ENCODE results near the gene TMEM52B. TPM values are rescaled to one million over a fixed set of nuclear protein-coding genes. Genes with fewer than 3 reads are reported as not detected.
A peak's percentile ranks its signal among the peaks of the same experiment; 100 is the strongest.

Gene TMEM52B
- total and polyA plus RNA-seq, 7 experiments from 2014 or later: 0.47 TPM; not detected in 6

DNA sequence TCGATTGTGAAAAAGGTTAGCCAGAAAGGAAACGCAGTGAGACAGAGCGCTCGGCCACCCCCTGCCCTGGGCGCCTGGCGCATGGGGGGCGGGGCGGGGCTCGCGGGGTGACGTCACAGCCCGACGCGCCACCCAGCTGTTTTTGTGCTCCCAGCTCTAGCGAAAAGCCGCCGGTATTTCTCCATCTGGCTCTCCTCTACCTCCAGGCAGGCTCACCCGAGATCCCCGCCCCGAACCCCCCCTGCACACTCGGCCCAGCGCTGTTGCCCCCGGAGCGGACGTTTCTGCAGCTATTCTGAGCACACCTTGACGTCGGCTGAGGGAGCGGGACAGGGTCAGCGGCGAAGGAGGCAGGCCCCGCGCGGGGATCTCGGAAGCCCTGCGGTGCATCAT is 33.9 kb downstream of the TMEM52B start, which contains the start of gene GABARAPL1:
Gene GABARAPL1, plus strand, starts transcription at position 139 of the 393 bp plus-strand sequence. Its CDS starts 253 bp downstream, at position 392.
- ATAC-seq: peak; percentile 80
- peak; percentile 71 to 85 (median 81) for DNase-seq
- POLR2A ChIA-PET: interaction anchor here (0.5 to 2.8 kb wide), 8 partner anchors 152 to 959 kb away, joined by 3 to 13 read pairs (median 4); partner anchors contain the start of genes CD69, CLEC2B, MAGOHB and SMIM10L1
- Mint-ChIP-seq H3K4me3 (peak within 1 kb of the TSS; percentile 94 to 98 (median 96)), H3K36me3 (no peaks in the 10 kb centered on the region), H3K27ac (peak within 1 kb of the TSS; percentile 91 to 99 (median 96)), H3K4me1 (peaks cover 14 to 31% (median 25%) of the 10 kb centered on the region in 7 donors), H3K27me3 (peaks cover 0 to 35% (median 0%) of the 10 kb centered on the region in 5 donors), H3K9me3 (peaks cover 0 to 4% (median 0%) of the 10 kb centered on the region in 11 donors)
- intact Hi-C loops (cut with micrococcal nuclease): loop anchor here (1.0 to 10.0 kb wide), 18 partner anchors 22 to 1970 kb away; partner anchors contain the start of genes CLEC2B (in 2 of the 2), MAGOHB (in 2 of the 2), SMIM10L1 (in 2 of the 2) and BCL2L14 (in 1 of the 2)
- CTCF ChIA-PET: no interaction called here
- peak within 1 kb of the TSS; percentile 91 for H3K4me3 ChIP-seq (ENCODE audit: low read length)
- H3K27ac ChIP-seq (ENCODE audit: low read depth, low read length): peak within 1 kb of the TSS; percentile 84
- no peaks in the 10 kb centered on the region for H3K9me3 ChIP-seq (ENCODE audit: control insufficient read depth in 2 of 3, low read length in 3 of 3)
- peaks cover 12 to 22% of the 10 kb centered on the region in 2 donors for H3K4me1 ChIP-seq (ENCODE audit: control insufficient read depth in 2 of 2, insufficient read depth in 2 of 2, low read length in 2 of 2)
- peaks cover 0 to 5% (median 0%) of the 10 kb centered on the region in 3 experiments for H3K36me3 ChIP-seq (ENCODE audit: control insufficient read depth in 2 of 3, insufficient read depth in 3 of 3, low read length in 3 of 3)
- no peaks in the 10 kb centered on the region for H3K27me3 ChIP-seq (ENCODE audit: control insufficient read depth in 2 of 2, insufficient read depth in 2 of 2, low read length in 2 of 2)

GRCh38 chr12:10213168-10214135 is 34.6 kb downstream of the TMEM52B start:
- peak; percentile 53 to 78 (median 63) for DNase-seq
- H3K36me3 Mint-ChIP-seq: no peaks in the 10 kb centered on the region
- Histone ChIP-seq H3K4me1 (ENCODE audit: control insufficient read depth in 2 of 2, insufficient read depth in 2 of 2, low read length in 2 of 2) (peaks cover 12 to 22% of the 10 kb centered on the region in 2 donors), H3K9me3 (ENCODE audit: control insufficient read depth in 2 of 3, low read length in 3 of 3) (no peaks in the 10 kb centered on the region), H3K27ac (ENCODE audit: low read depth, low read length) (peak overlapping the region; percentile 84), H3K27me3 (ENCODE audit: control insufficient read depth in 2 of 2, insufficient read depth in 2 of 2, low read length in 2 of 2) (no peaks in the 10 kb centered on the region), H3K4me3 (ENCODE audit: low read length) (peak overlapping the region; percentile 91), H3K36me3 (ENCODE audit: control insufficient read depth in 2 of 3, insufficient read depth in 3 of 3, low read length in 3 of 3) (peaks cover 0 to 5% (median 0%) of the 10 kb centered on the region in 3 experiments)
- H3K27ac Mint-ChIP-seq: peak overlapping the region; percentile 91 to 99 (median 96)
- H3K9me3 Mint-ChIP-seq: peaks cover 0 to 4% (median 0%) of the 10 kb centered on the region in 11 donors
- intact Hi-C loops (cut with micrococcal nuclease): loop anchor here (2.0 to 10.0 kb wide), 11 partner anchors 151 to 1971 kb away; partner anchors contain the start of genes BCL2L14 (in 1 of the 2), CLEC2B (in 1 of the 2) and YBX3 (in 1 of the 2)
- H3K27me3 Mint-ChIP-seq: peaks cover 0 to 30% (median 0%) of the 10 kb centered on the region in 5 donors
- H3K4me3 Mint-ChIP-seq: peak overlapping the region; percentile 94 to 98 (median 96)
- H3K4me1 Mint-ChIP-seq: peaks cover 14 to 31% (median 25%) of the 10 kb centered on the region in 7 donors
- ATAC-seq: peak; percentile 74
- POLR2A ChIA-PET: interaction anchor here (1.0 to 2.8 kb wide), 6 partner anchors 152 to 958 kb away, joined by 3 to 13 read pairs (median 6); partner anchors contain the start of genes CD69, CLEC2B, MAGOHB and SMIM10L1
- CTCF ChIA-PET: interaction anchor here (0.6 to 1.1 kb wide), 2 partner anchors 12 to 60 kb away, joined by 3 read pairs; no protein-coding TSS in a partner anchor

- peaks cover 0 to 5% (median 0%) of the 10 kb centered on the region in 3 experiments for H3K36me3 ChIP-seq (ENCODE audit: control insufficient read depth in 2 of 3, insufficient read depth in 3 of 3, low read length in 3 of 3)
- H3K9me3 Mint-ChIP-seq: peaks cover 0 to 4% (median 0%) of the 10 kb centered on the region in 11 donors
- H3K27ac Mint-ChIP-seq: peak overlapping the region; percentile 64 to 99 (median 94)
- ATAC-seq (no peak), DNase-seq (no peak)
- ChIA-PET POLR2A (interaction anchor here (0.8 to 2.8 kb wide), 2 partner anchors 398 to 399 kb away, joined by 3 to 13 read pairs; partner anchors contain the start of gene MAGOHB), CTCF (interaction anchor here (0.6 to 1.1 kb wide), 2 partner anchors 11 to 61 kb away, joined by 3 read pairs; no protein-coding TSS in a partner anchor)
- H3K9me3 ChIP-seq (ENCODE audit: control insufficient read depth in 2 of 3, low read length in 3 of 3): no peaks in the 10 kb centered on the region
- H3K4me1 Mint-ChIP-seq: peaks cover 14 to 31% (median 25%) of the 10 kb centered on the region in 7 donors
- H3K27ac ChIP-seq (ENCODE audit: low read depth, low read length): peak overlapping the region; percentile 84
- H3K27me3 Mint-ChIP-seq: peaks cover 0 to 28% (median 0%) of the 10 kb centered on the region in 5 donors
- H3K27me3 ChIP-seq (ENCODE audit: control insufficient read depth in 2 of 2, insufficient read depth in 2 of 2, low read length in 2 of 2): no peaks in the 10 kb centered on the region
- H3K4me3 ChIP-seq (ENCODE audit: low read length): peak overlapping the region; percentile 91
- H3K4me1 ChIP-seq (ENCODE audit: control insufficient read depth in 2 of 2, insufficient read depth in 2 of 2, low read length in 2 of 2): peaks cover 12 to 22% of the 10 kb centered on the region in 2 donors
- intact Hi-C loops (cut with micrococcal nuclease): loop anchor here (5.0 to 10.0 kb wide), 6 partner anchors 150 to 1860 kb away; partner anchors contain the start of gene BCL2L14 (in 1 of the 2)
- peak overlapping the region; percentile 94 to 98 (median 96) for H3K4me3 Mint-ChIP-seq
- no peaks in the 10 kb centered on the region for H3K36me3 Mint-ChIP-seq
Measured at GRCh38 chr12:10214136-10214894, 35.5 kb downstream of the TMEM52B start.

DNA sequence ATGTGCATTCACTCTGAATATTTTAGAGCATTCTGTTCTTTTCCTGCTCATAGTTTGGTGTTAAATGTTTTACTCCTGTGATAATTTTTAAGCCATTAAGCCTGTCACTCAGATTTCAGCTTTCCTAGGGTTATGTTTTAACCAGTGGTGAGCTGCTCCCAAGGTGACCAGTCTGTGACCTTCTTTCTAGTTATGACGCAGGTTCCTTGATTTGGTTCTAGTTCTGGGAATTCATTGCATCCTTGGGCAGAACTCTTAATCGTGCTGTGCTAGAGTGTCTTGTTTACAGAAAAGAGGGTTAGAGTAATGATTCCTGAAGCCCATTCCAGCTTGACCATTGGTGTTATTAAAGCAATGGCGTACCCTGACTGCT is 36.0 kb downstream of the TMEM52B start:
- Mint-ChIP-seq H3K36me3 (peaks cover 0 to 2% (median 0%) of the 10 kb centered on the region in 5 donors), H3K4me1 (peaks cover 14 to 31% (median 25%) of the 10 kb centered on the region in 7 donors), H3K27ac (peak overlapping the region in 5 of 9 donors; percentile 91 to 97 (median 94)), H3K4me3 (peak overlapping the region in 9 of 10 donors; percentile 20 to 98 (median 95)), H3K9me3 (peaks cover 0 to 4% (median 0%) of the 10 kb centered on the region in 11 donors), H3K27me3 (peaks cover 0 to 28% (median 0%) of the 10 kb centered on the region in 5 donors)
- peak overlapping the region; percentile 9 for H3K4me3 ChIP-seq (ENCODE audit: low read length)
- CTCF ChIA-PET: no interaction called here
- no peak for ATAC-seq
- no peaks in the 10 kb centered on the region for H3K27me3 ChIP-seq (ENCODE audit: control insufficient read depth in 2 of 2, insufficient read depth in 2 of 2, low read length in 2 of 2)
- intact Hi-C loops (cut with micrococcal nuclease): loop anchor here (5.0 to 10.0 kb wide), 6 partner anchors 150 to 1860 kb away; partner anchors contain the start of gene BCL2L14 (in 1 of the 2)
- H3K36me3 ChIP-seq (ENCODE audit: control insufficient read depth in 2 of 3, insufficient read depth in 3 of 3, low read length in 3 of 3): peaks cover 0 to 7% (median 0%) of the 10 kb centered on the region in 3 experiments
- POLR2A ChIA-PET: interaction anchor here (0.7 to 0.8 kb wide), 2 partner anchors 9 to 397 kb away, joined by 3 read pairs; no protein-coding TSS in a partner anchor
- H3K9me3 ChIP-seq (ENCODE audit: control insufficient read depth in 2 of 3, low read length in 3 of 3): no peaks in the 10 kb centered on the region
- H3K27ac ChIP-seq (ENCODE audit: low read depth, low read length): no peak overlapping the region
- DNase-seq: no peak
- peaks cover 12 to 22% of the 10 kb centered on the region in 2 donors for H3K4me1 ChIP-seq (ENCODE audit: control insufficient read depth in 2 of 2, insufficient read depth in 2 of 2, low read length in 2 of 2)

- Mint-ChIP-seq H3K9me3 (peaks cover 0 to 4% (median 0%) of the 10 kb centered on the region in 11 donors), H3K27ac (peak overlapping the region in 2 of 9 donors; percentile 32 to 33), H3K36me3 (peaks cover 0 to 7% (median 4%) of the 10 kb centered on the region in 5 donors), H3K4me1 (peaks cover 14 to 31% (median 25%) of the 10 kb centered on the region in 7 donors), H3K4me3 (peak overlapping the region in 5 of 10 donors; percentile 11 to 97 (median 94)), H3K27me3 (peaks cover 0 to 26% (median 0%) of the 10 kb centered on the region in 5 donors)
- intact Hi-C loops (cut with micrococcal nuclease): loop anchor here (10.0 kb wide), 3 partner anchors 149 to 1859 kb away; partner anchors contain the start of gene BCL2L14 (in 1 of the 2)
- ChIA-PET CTCF (no interaction called here), POLR2A (interaction anchor here (0.7 kb wide), 1 partner anchor 8 kb away, joined by 3 read pairs; no protein-coding TSS in a partner anchor)
- ATAC-seq: no peak
- peaks cover 12 to 22% of the 10 kb centered on the region in 2 donors for H3K4me1 ChIP-seq (ENCODE audit: control insufficient read depth in 2 of 2, insufficient read depth in 2 of 2, low read length in 2 of 2)
- H3K9me3 ChIP-seq (ENCODE audit: control insufficient read depth in 2 of 3, low read length in 3 of 3): no peaks in the 10 kb centered on the region
- peak overlapping the region; percentile 9 for H3K4me3 ChIP-seq (ENCODE audit: low read length)
- no peaks in the 10 kb centered on the region for H3K27me3 ChIP-seq (ENCODE audit: control insufficient read depth in 2 of 2, insufficient read depth in 2 of 2, low read length in 2 of 2)
- no peak for DNase-seq
- H3K36me3 ChIP-seq (ENCODE audit: control insufficient read depth in 2 of 3, insufficient read depth in 3 of 3, low read length in 3 of 3): peaks cover 0 to 13% (median 1%) of the 10 kb centered on the region in 3 experiments
- H3K27ac ChIP-seq (ENCODE audit: low read depth, low read length): no peak overlapping the region
Measured at GRCh38 chr12:10215436-10215835, 36.6 kb downstream of the TMEM52B start.

All from naive thymus-derived CD4-positive, alpha-beta T cell (primary cell).